ENCODE results near the gene SPRY2. TPM values are rescaled to one million over a fixed set of nuclear protein-coding genes. Genes with fewer than 3 reads are reported as not detected.

Gene SPRY2
- total and polyA plus RNA-seq, 2 of the 8 experiments (the other 6 are each of a cell fraction or from before 2014, with no cell fraction given): 37.7 to 37.9 TPM

DNA sequence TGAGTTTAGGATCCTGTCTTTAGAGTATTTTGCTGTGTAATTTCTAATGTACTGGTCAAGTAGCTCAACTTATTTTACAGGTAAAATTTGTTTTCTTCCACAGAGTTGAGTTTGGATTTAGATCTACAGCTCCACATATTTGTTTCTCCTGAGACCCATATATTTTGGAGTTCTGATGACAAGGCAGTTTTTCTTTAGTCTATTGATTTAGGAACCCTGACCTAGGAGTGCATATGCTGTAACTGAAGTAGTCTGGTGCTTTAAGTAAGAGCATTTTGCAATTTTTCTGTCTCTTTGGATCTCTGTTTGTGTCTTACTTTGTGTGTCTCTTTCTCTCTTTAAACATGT is 19.5 kb upstream of the SPRY2 start:
- Histone ChIP-seq H3K18ac (ENCODE audit: extremely low read depth, low read length) (no peak overlapping the region), H3K4me3 (ENCODE audit: extremely low read depth in 1 of 4, insufficient read depth in 2 of 4, low read depth in 3 of 4, low read length in 4 of 4) (no peak overlapping the region), H3K14ac (ENCODE audit: insufficient read length) (no peak overlapping the region), H4K91ac (replicated peaks; ENCODE audit: insufficient read length, low read length) (no peak overlapping the region), H2AK5ac (ENCODE audit: low read depth, low read length) (no peak overlapping the region), H2BK5ac (ENCODE audit: low read depth, low read length) (no peak overlapping the region), H2BK120ac (replicated peaks; ENCODE audit: low read depth, low read length) (no peak overlapping the region), H4K8ac (ENCODE audit: extremely low read depth, insufficient read depth, low read length) (no peak overlapping the region), H3K4ac (replicated peaks; ENCODE audit: insufficient read length, low read depth, low read length) (no peak overlapping the region), H3K56ac (replicated peaks; ENCODE audit: insufficient read length, low read depth, low read length) (no peak overlapping the region), H3K9me3 (ENCODE audit: insufficient read depth in 2 of 2, low read depth in 1 of 2, low read length in 1 of 2) (no peaks in the 10 kb centered on the region), H3K4me2 (ENCODE audit: insufficient read depth in 1 of 2, low read depth in 2 of 2, low read length in 2 of 2) (peak overlapping the region in 1 of 2 experiments; percentile 64; a peak in 2 of 4 replicates), H3K23me2 (ENCODE audit: low read depth, low read length) (peaks cover 2% of the 10 kb centered on the region; the same call in 1 of the 2 replicates), H3K9ac (replicated peaks in 1 of 4; ENCODE audit: extremely low read depth in 1 of 4, low read depth in 3 of 4, low read length in 3 of 4) (no peak overlapping the region), H3K27me3 (replicated peaks in 1 of 4; ENCODE audit: control insufficient read depth in 3 of 4, extremely low read depth in 1 of 4, insufficient read depth in 3 of 4, low read length in 3 of 4) (no peaks in the 10 kb centered on the region), H2AFZ (ENCODE audit: low read length) (no peak overlapping the region), H2BK12ac (ENCODE audit: low read depth, low read length) (no peak overlapping the region), H2BK15ac (ENCODE audit: low read length) (no peak overlapping the region), H3K79me2 (ENCODE audit: control insufficient read depth in 1 of 2, insufficient read depth in 2 of 2, low read length in 2 of 2) (no peaks in the 10 kb centered on the region), H3K23ac (ENCODE audit: insufficient read length) (no peak overlapping the region), H3K27ac (ENCODE audit: low read depth, low read length) (no peak overlapping the region), H2BK20ac (ENCODE audit: low read length) (no peak overlapping the region), H3K79me1 (ENCODE audit: low read depth, low read length) (no peaks in the 10 kb centered on the region), H4K5ac (ENCODE audit: insufficient read length, low read depth, low read length) (no peak overlapping the region), H3K36me3 (ENCODE audit: control insufficient read depth in 2 of 4, insufficient read depth in 4 of 4, low read length in 3 of 4) (no peaks in the 10 kb centered on the region), H4K20me1 (replicated peaks in 1 of 2; ENCODE audit: control insufficient read depth in 1 of 2, insufficient read depth in 2 of 2, low read length in 2 of 2) (no peaks in the 10 kb centered on the region), H3K4me1 (replicated peaks in 1 of 4; ENCODE audit: control insufficient read depth in 3 of 4, insufficient read depth in 4 of 4, low read length in 3 of 4) (peaks cover 0 to 9% (median 5%) of the 10 kb centered on the region in 4 experiments; a peak in 5 of 7 replicates)
- TF ChIP-seq MAFK (IDR thresholded peaks at IDR 0.05; ENCODE audit: low read depth, low read length) (peak; percentile 69), KDM4A (IDR thresholded peaks at IDR 0.05; ENCODE audit: low read depth, low read length, severe bottlenecking) (no peak)
- ChIA-PET CTCF (ENCODE audit: partially characterized antibody) (interaction anchor here (0.6 to 5.0 kb wide), 6 partner anchors 8 to 681 kb away, joined by 3 to 61 read pairs (median 6); partner anchors contain the start of gene SPRY2), POLR2A (ENCODE audit: partially characterized antibody) (interaction anchor here (0.5 to 2.1 kb wide), 4 partner anchors 11 to 879 kb away, joined by 3 to 34 read pairs (median 4); partner anchors contain the start of genes NDFIP2 and SPRY2)
- FAIRE-seq: no peak
- no peak for DNase-seq (ENCODE audit: low read depth in 1 of 2, low spot score in 2 of 2)

Data from H1 (cell line).